Measurements from ENCODE around the gene DIP2A.
"Not testable (repeated sequence)": the region's sequence is repeated elsewhere in the genome, so short reads cannot be mapped to it uniquely, and the experiment has no call there.

DIP2A gene

DNA sequence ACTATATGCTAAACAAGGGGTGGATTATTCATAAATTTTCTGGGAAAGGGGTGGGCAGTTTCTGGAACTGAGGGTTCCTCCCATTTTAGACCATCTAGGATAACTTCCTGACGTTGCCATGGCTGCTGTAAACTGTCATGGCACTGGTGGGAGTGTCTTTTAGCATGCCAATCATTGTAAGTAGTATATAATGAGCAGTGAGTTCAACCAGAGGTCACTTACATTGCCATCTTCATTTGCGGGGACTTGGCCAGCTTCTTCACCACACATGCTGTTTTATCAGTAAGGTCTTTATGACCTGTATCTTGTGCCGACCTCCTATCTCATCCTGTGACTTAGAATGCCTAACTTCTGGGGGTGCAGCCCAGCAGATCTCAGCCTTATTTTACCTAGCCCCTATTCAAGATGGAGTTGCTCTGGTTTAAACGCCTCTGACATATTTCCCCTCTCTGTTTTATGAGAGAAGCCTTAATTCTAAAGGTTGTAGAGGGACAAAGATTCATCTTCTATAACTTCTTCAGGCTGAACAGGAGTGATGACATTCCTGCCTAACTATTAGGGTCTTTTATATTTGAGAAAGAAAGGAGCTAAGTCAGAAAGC, 60.4 kb downstream of the DIP2A start:
- Mint-ChIP-seq H3K9me3 (no peaks in the 10 kb centered on the region), H3K36me3 (peaks cover 20 to 39% of the 10 kb centered on the region in 2 donors), H3K27ac (no peak overlapping the region), H3K4me3 (no peak overlapping the region), H3K4me1 (peaks cover 3 to 13% of the 10 kb centered on the region in 2 donors), H3K27me3 (no peaks in the 10 kb centered on the region)
- DNase-seq (no peak), ATAC-seq (replicated peaks) (no peak)

DNA sequence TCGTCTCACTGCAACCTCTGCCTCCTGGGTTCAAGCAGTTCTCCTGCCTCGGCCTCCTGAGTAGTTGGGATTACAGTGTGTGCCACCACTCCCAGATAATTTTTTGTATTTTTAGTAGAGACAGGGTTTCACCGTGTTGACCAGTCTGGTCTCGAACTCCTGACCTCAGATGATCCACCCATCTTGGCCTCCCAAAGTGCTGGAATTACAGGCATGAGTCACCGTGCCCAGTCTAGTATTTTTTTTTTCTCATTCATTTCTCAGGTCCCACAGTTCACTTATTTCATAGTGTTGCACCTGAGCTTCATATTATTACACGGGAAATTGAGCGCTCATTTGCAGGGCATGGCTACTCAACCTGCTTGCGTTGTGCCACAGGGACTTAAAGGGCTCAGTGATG, 68.7 kb downstream of the DIP2A start:
- ATAC-seq (replicated peaks); H3K4me1 Mint-ChIP-seq; H3K9me3 Mint-ChIP-seq; DNase-seq; H3K27ac Mint-ChIP-seq; H3K27me3 Mint-ChIP-seq; H3K4me3 Mint-ChIP-seq: not testable (repeated sequence)
- peaks cover 20 to 21% of the 10 kb centered on the region in 2 donors for H3K36me3 Mint-ChIP-seq

DNA sequence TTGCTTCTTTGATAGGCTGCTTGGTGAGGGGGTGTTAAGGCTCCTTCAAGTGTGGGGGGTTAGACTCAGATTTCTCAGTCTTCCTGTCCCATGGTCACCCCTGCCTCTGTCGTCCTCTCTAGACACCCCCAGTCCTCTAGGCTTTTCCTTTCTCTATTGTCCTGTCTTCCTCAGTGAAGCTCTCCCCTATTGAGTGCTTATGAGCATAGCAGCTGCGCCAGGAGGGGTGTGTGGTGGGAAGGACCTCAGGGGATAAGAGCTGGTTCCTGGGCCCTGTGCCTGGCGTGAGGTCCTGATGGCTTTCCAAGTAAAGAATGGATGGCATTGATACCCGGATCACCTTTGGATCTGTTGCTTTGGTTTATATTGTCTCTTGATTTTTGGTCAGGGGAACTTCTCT, 69.1 kb downstream of the DIP2A start:
- peaks cover 0 to 8% of the 10 kb centered on the region in 2 donors for H3K4me1 Mint-ChIP-seq
- ATAC-seq (replicated peaks), result no peak
- H3K9me3 Mint-ChIP-seq, result no peaks in the 10 kb centered on the region

DNA sequence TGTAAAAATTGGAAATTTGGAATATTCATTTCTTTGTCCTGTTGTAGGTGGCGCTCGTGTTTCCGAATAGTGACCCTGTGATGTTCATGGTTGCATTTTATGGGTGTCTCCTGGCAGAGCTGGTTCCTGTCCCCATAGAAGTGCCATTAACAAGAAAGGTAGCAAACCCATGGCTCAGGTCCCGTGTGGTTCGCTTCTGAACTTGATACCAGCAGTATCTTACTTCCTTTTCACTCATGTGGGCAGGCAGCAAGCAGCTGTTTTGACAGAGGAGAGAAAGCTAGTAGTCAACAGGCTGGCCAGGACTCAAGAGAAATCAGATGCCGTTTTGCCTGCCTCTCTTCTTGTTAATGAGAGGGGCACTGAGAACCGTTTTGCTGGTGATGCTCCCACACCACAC, 73.4 kb downstream of the DIP2A start:
- H3K9me3 Mint-ChIP-seq, result no peaks in the 10 kb centered on the region
- peaks cover 27 to 35% of the 10 kb centered on the region in 2 donors for H3K36me3 Mint-ChIP-seq
- no peaks in the 10 kb centered on the region for H3K27me3 Mint-ChIP-seq
- DNase-seq (no peak), ATAC-seq (replicated peaks) (no peak)
- no peak overlapping the region for H3K27ac Mint-ChIP-seq
- no peak overlapping the region for H3K4me3 Mint-ChIP-seq
- no peaks in the 10 kb centered on the region for H3K4me1 Mint-ChIP-seq

More for the DNA sequence above, 69.1 kb downstream of the DIP2A start:
- Mint-ChIP-seq H3K27ac (no peak overlapping the region), H3K27me3 (no peaks in the 10 kb centered on the region), H3K4me3 (no peak overlapping the region), H3K36me3 (peaks cover 20% of the 10 kb centered on the region in 2 donors)
- no peak for DNase-seq

GRCh38 chr21:46537026-46537425, 78.3 kb downstream of the DIP2A start:
- Mint-ChIP-seq H3K36me3 (peaks cover 40 to 53% of the 10 kb centered on the region in 2 donors), H3K4me1 (no peaks in the 10 kb centered on the region), H3K4me3 (no peak overlapping the region), H3K27ac (no peak overlapping the region), H3K9me3 (no peaks in the 10 kb centered on the region), H3K27me3 (no peaks in the 10 kb centered on the region)
- ATAC-seq (replicated peaks) (no peak), DNase-seq (no peak)

GRCh38 chr21:46538262-46538661, 79.6 kb downstream of the DIP2A start:
- no peak overlapping the region for H3K27ac Mint-ChIP-seq
- peaks cover 45 to 60% of the 10 kb centered on the region in 2 donors for H3K36me3 Mint-ChIP-seq
- DNase-seq (no peak), ATAC-seq (replicated peaks) (no peak)
- H3K9me3 Mint-ChIP-seq, result no peaks in the 10 kb centered on the region
- no peak overlapping the region for H3K4me3 Mint-ChIP-seq
- no peaks in the 10 kb centered on the region for H3K4me1 Mint-ChIP-seq
- H3K27me3 Mint-ChIP-seq, result no peaks in the 10 kb centered on the region

DNA sequence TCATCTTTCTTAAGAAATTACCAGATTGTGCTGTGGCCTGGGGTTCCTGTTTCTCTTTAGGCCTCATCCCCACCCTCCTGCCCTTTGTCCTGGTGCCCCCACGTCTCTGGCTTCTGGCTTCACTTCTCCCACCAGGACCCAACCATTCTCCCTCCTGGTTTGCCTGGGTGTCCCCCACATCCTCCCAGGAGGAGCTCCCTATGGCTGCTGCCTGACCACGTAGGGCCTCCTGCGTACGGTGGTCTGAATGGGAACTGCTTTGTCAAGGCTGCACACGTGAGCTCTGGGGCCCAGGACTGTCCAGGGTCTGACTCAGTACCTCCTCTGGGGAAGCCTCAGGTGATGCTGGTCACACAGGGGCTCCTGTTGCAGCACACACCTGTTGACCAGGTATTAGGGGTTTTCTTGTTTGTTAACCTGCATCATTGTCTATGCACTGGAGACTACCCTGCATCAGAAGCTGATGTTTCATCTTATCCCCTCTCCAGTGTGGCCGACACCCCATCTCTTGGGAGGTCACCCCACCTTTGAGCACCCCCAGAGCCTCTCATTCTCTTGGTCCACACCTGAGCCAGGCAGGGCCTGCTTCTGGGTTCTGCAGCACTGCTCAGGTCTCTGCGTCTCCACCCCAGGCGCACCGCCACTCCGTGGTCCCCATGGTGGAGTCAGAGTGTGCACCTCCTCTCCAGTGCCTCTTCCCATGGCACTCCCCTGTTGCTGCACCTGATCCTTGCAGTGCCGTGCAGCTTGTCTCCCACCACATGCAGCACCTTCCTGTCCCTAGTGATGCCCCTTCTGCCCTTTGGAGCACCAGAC, 80.4 kb downstream of the DIP2A start:
- H3K4me3 Mint-ChIP-seq, result no peak overlapping the region
- H3K9me3 Mint-ChIP-seq, result no peaks in the 10 kb centered on the region
- H3K27ac Mint-ChIP-seq, result no peak overlapping the region
- ATAC-seq (replicated peaks), result no peak
- H3K36me3 Mint-ChIP-seq, result peaks cover 49 to 68% of the 10 kb centered on the region in 2 donors
- H3K27me3 Mint-ChIP-seq, result no peaks in the 10 kb centered on the region
- H3K4me1 Mint-ChIP-seq, result no peaks in the 10 kb centered on the region
- no peak for DNase-seq

- ATAC-seq (replicated peaks), result no peak
- no peak for DNase-seq
- Mint-ChIP-seq H3K27ac (no peak overlapping the region), H3K9me3 (no peaks in the 10 kb centered on the region), H3K36me3 (peaks cover 47 to 72% of the 10 kb centered on the region in 2 donors), H3K4me3 (no peak overlapping the region), H3K27me3 (no peaks in the 10 kb centered on the region), H3K4me1 (no peaks in the 10 kb centered on the region)
These were observed 81.5 kb downstream of the DIP2A start for GRCh38 chr21:46540087-46540710.

- H3K36me3 Mint-ChIP-seq, result peaks cover 54 to 77% of the 10 kb centered on the region in 2 donors
- no peak overlapping the region for H3K27ac Mint-ChIP-seq
- H3K9me3 Mint-ChIP-seq, result no peaks in the 10 kb centered on the region
- DNase-seq (no peak), ATAC-seq (replicated peaks) (no peak)
- H3K27me3 Mint-ChIP-seq, result no peaks in the 10 kb centered on the region
- no peak overlapping the region for H3K4me3 Mint-ChIP-seq
- H3K4me1 Mint-ChIP-seq, result no peaks in the 10 kb centered on the region
These were observed 84.0 kb downstream of the DIP2A start for GRCh38 chr21:46542588-46543124.

DNA sequence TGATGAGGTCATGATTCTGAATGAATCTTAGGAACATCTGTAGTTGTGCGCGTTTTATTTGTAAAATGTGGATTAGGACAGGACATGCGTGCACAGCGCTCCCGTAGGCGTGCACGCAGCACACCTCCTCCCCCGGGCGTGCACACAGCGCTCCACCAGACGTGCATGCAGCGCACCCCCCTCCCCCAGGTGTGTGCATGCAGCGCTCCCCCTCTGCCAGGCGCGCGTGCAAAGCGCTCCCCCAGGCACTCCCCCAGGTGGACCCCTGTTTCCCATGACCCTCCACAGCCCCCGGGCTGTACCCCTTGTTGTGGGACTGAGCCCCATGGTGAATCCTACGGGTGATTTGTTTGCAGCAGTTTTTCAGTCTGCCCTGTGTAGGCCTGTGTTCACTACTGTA, 84.6 kb downstream of the DIP2A start:
- no peaks in the 10 kb centered on the region for H3K27me3 Mint-ChIP-seq
- DNase-seq (no peak), ATAC-seq (replicated peaks) (no peak)
- peaks cover 55 to 77% of the 10 kb centered on the region in 2 donors for H3K36me3 Mint-ChIP-seq
- H3K4me1 Mint-ChIP-seq, result no peaks in the 10 kb centered on the region
- no peak overlapping the region for H3K27ac Mint-ChIP-seq
- H3K4me3 Mint-ChIP-seq, result no peak overlapping the region
- H3K9me3 Mint-ChIP-seq, result peaks cover 1 to 4% of the 10 kb centered on the region in 2 donors

DNA sequence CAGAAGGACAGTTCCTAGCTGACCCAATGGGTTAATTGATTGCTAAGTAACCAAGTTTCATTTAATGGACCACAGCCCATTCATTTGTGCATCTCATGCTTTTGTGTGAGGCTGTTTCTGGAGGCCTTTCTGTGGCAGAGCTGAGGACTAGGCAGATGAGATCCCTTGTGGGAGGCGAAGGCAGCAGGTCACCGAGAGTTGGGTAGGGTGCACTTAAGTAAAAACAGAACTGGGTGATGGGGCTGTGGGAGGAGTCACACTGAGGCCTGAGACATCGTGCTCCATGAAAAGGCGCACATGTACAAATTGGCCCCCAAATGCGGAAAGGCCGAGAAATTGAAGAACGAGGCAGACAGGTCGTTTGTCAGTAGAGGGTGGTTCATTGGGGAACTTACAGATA, 85.3 kb downstream of the DIP2A start:
- H3K27me3 Mint-ChIP-seq, result no peaks in the 10 kb centered on the region
- no peaks in the 10 kb centered on the region for H3K4me1 Mint-ChIP-seq
- DNase-seq, result no peak
- H3K36me3 Mint-ChIP-seq, result peaks cover 56 to 81% of the 10 kb centered on the region in 2 donors
- no peak overlapping the region for H3K27ac Mint-ChIP-seq
- peaks cover 4 to 7% of the 10 kb centered on the region in 2 donors for H3K9me3 Mint-ChIP-seq
- ATAC-seq (replicated peaks), result no peak
- no peak overlapping the region for H3K4me3 Mint-ChIP-seq

- H3K27ac Mint-ChIP-seq, result no peak overlapping the region
- H3K4me1 Mint-ChIP-seq, result peaks cover 0 to under 1% of the 10 kb centered on the region in 2 donors
- ATAC-seq (replicated peaks) (no peak), DNase-seq (no peak)
- H3K9me3 Mint-ChIP-seq, result peaks cover 4 to 7% of the 10 kb centered on the region in 2 donors
- H3K36me3 Mint-ChIP-seq, result peaks cover 49 to 75% of the 10 kb centered on the region in 2 donors
- no peaks in the 10 kb centered on the region for H3K27me3 Mint-ChIP-seq
- no peak overlapping the region for H3K4me3 Mint-ChIP-seq
These were observed 86.1 kb downstream of the DIP2A start for GRCh38 chr21:46544824-46545223.

DNA sequence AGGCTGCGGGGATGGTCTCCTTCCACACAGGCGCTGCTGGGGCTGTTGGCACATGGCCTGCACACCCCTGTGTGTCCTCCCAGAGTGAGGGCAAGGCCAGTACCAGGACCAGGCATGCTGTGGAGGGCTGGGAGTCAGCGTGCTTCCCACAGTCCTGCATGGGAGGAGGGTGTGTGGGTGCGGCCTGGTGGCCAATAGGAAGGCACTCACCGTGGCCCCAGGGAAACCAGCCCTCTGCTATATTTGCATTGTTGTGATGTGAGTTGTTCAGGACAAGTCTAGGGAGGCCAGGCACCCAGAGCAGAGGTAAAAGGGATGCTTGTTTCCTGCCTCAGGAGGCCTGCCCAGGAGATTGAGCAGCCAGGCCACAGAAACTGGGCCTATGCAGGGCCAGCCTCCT, 86.7 kb downstream of the DIP2A start:
- Mint-ChIP-seq H3K4me1 (peaks cover 3 to 6% of the 10 kb centered on the region in 2 donors), H3K27me3 (no peaks in the 10 kb centered on the region), H3K36me3 (peaks cover 49 to 76% of the 10 kb centered on the region in 2 donors), H3K27ac (no peak overlapping the region), H3K9me3 (peaks cover 4 to 7% of the 10 kb centered on the region in 2 donors), H3K4me3 (no peak overlapping the region)
- no peak for DNase-seq
- ATAC-seq (replicated peaks), result no peak

DNA sequence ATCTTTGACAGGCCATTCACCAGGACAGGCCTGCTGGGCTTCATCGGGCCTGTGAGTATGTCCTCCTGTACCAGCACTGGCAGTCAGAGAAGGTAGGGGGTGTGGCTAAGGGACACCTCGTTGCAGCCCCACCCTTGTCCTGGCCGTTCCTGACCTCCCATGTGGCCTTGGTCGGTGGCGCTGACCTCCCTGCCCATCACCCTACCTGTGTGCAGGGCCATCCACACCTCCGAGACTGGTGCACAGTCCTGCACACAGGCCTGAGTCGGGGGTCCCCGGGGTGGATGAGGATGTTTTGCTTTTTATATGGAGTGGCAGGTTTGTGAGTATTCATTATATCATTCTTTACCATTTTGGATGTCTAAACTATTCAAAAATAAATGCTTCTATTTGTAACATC, 87.2 kb downstream of the DIP2A start:
- H3K4me3 Mint-ChIP-seq, result no peak overlapping the region
- peaks cover 4 to 7% of the 10 kb centered on the region in 2 donors for H3K9me3 Mint-ChIP-seq
- peaks cover 9 to 11% of the 10 kb centered on the region in 2 donors for H3K4me1 Mint-ChIP-seq
- no peak overlapping the region for H3K27ac Mint-ChIP-seq
- H3K27me3 Mint-ChIP-seq, result no peaks in the 10 kb centered on the region
- no peak for DNase-seq
- no peak for ATAC-seq (replicated peaks)
- peaks cover 53 to 79% of the 10 kb centered on the region in 2 donors for H3K36me3 Mint-ChIP-seq
